K562 (cell line): Measurements from ENCODE around the gene PROM2. TPM values are rescaled to one million over a fixed set of nuclear protein-coding genes. Genes with fewer than 3 reads are reported as not detected.

Experiments
- ATAC-seq: fragments of 200-7000 bp; cut with Tn5 transposase; 3 replicates; pipeline ENCODE4 v1.9.1; 2020; ENCODE audit warnings: moderate library complexity
- BruUV-seq: library from RNA; stranded (reverse); fragments of 400-500 nt; replicated peaks from 2 replicates; lab custom pipeline; 2021; lab: Mats Ljungman, UMichigan
- CTCF ChIA-PET: fragments of 300-600 bp; formaldehyde crosslinking; extraction: SDS; loops from one replicate; lab custom pipeline; 2021; ENCODE audit warnings: low intra/inter-chr PET ratio; lab: Yijun Ruan, JAX
- POLR2A ChIA-PET: fragments of 300-600, 350-650 bp; sonication (Branson Sonifier 250); formaldehyde crosslinking; extraction: SDS; loops from one replicate; lab custom pipeline; 2021; ENCODE audit warnings: antibody characterized with exemption, inconsistent platforms; lab: Yijun Ruan, JAX
- DNase-seq, 4 experiments: peaks; one replicate each; pipeline versions ENCODE4 v3.0.0 to v3.0.0-alpha.2; 2011 to 2018; ENCODE audit warnings: low spot score in 3 of 4, mixed read lengths in 3 of 4; ENCODE audit errors: extremely low read depth in 1 of 4
- FAIRE-seq: peaks from 2 replicates; lab custom pipeline; 2011; peaks lifted over from hg19 to GRCh38; lab: Jason Lieb, UNC
- H2AFZ ChIP-seq: 2 replicates; pipeline ENCODE4 v1.6.0; 2011; ENCODE audit warnings: low read depth, low read length, control low read depth, inconsistent platforms
- H3K27ac ChIP-seq: fragments of 200-600 bp; 3 replicates; pipeline ENCODE4 v1.8.0; 2011; ENCODE audit warnings: low read depth, mild to moderate bottlenecking, control low read depth, inconsistent platforms, low read length, moderate library complexity, mixed read lengths; ENCODE audit errors: extremely low read depth
- H3K27me3 ChIP-seq, 2 experiments: fragments of 300-600 bp in 1 of 2; 2 replicates in 1 of 2; 3 replicates in 1 of 2; pipeline versions ENCODE4 v1.6.0 to v1.8.0; 2011; ENCODE audit warnings: inconsistent platforms in 2 of 2, low read length in 2 of 2, mild to moderate bottlenecking in 1 of 2, mixed read lengths in 1 of 2, moderate library complexity in 1 of 2; ENCODE audit not compliant: control insufficient read depth in 2 of 2, insufficient read depth in 2 of 2
- H3K36me3 ChIP-seq: fragments of 300-600 bp; 3 replicates; pipeline ENCODE4 v1.8.0; 2011; ENCODE audit warnings: mild to moderate bottlenecking, low read length, inconsistent platforms; ENCODE audit not compliant: control insufficient read depth, insufficient read depth
- H3K4me1 ChIP-seq, 2 experiments: fragments of 200-600 bp in 1 of 2; replicated peaks in 1 of 2; 2 replicates in 1 of 2; 3 replicates in 1 of 2; pipeline versions ENCODE4 v1.5.1 to v1.8.0; 2011; ENCODE audit warnings: inconsistent platforms in 2 of 2, low read length in 2 of 2, mild to moderate bottlenecking in 1 of 2, mixed read lengths in 1 of 2, moderate library complexity in 1 of 2; ENCODE audit not compliant: control insufficient read depth in 2 of 2, insufficient read depth in 2 of 2
- H3K4me2 ChIP-seq: 2 replicates; pipeline ENCODE4 v1.6.1; 2011; ENCODE audit warnings: low read length, control low read depth, inconsistent platforms, mixed read lengths; ENCODE audit not compliant: insufficient read depth
- H3K4me3 ChIP-seq: fragments of 200-600 bp; sonication (generic), shearing (Covaris generic); 2 replicates; pipeline ENCODE4 v1.5.1; 2016; ENCODE audit warnings: control low read depth, inconsistent platforms
- H3K79me2 ChIP-seq: fragments of 200-600 bp; 3 replicates; pipeline ENCODE4 v1.8.0; 2011; ENCODE audit warnings: low read length, inconsistent platforms; ENCODE audit not compliant: control insufficient read depth, insufficient read depth
- H3K9ac ChIP-seq, 2 experiments: 2 replicates each; pipeline versions ENCODE4 v1.6.0 to v1.6.1; 2011; ENCODE audit warnings: low read depth in 2 of 2, low read length in 2 of 2, control low read depth in 1 of 2, inconsistent platforms in 1 of 2, mild to moderate bottlenecking in 1 of 2, mixed read lengths in 1 of 2; ENCODE audit not compliant: insufficient read depth in 1 of 2
- H3K9me1 ChIP-seq: one replicate; pipeline ENCODE4 v1.6.0; 2011; ENCODE audit warnings: inconsistent platforms, mild to moderate bottlenecking, low read length, moderate library complexity; ENCODE audit not compliant: control insufficient read depth, insufficient read depth
- H3K9me3 ChIP-seq: replicated peaks from 2 replicates; pipeline ENCODE4 v1.5.1; 2011; ENCODE audit warnings: low read depth, low read length, inconsistent platforms; ENCODE audit not compliant: control insufficient read depth, insufficient read depth
- H4K20me1 ChIP-seq: replicated peaks from 2 replicates; pipeline ENCODE4 v1.6.1; 2011; ENCODE audit warnings: low read length, inconsistent platforms, mixed read lengths; ENCODE audit not compliant: control insufficient read depth, insufficient read depth
- EHMT2 ChIP-seq: fragments of 450-650 bp; IDR thresholded peaks from 2 replicates; pipeline ENCODE4 v1.6.1; 2018; ENCODE audit warnings: antibody characterized with exemption
- HDAC2 ChIP-seq: fragments of 450-650 bp; IDR thresholded peaks from 2 replicates; pipeline ENCODE4 v1.6.1; 2016; ENCODE audit warnings: mild to moderate bottlenecking
- HNRNPUL1 ChIP-seq: fragments of 200-400 bp; formaldehyde crosslinking; IDR thresholded peaks from 2 replicates; pipeline ENCODE4 v1.6.1; 2017; ENCODE audit warnings: low read length
- MAZ ChIP-seq, 2 experiments: fragments of 450-650 bp in 1 of 2; sonication (generic) in 1 of 2; formaldehyde crosslinking; IDR thresholded peaks in 1 of 2; conservative IDR thresholded peaks in 1 of 2; 2 replicates each; pipeline versions ENCODE4 v1.4.0 to v1.5.0; 2020; ENCODE audit warnings: mild to moderate bottlenecking in 1 of 2, missing genetic modification reagents in 1 of 2
- MECOM ChIP-seq: fragments of 250-450 bp; sonication (Bioruptor Pico); IDR thresholded peaks from 2 replicates; pipeline ENCODE4 v1.8.0; 2022; ENCODE audit warnings: inconsistent platforms
- NCOA4 ChIP-seq: fragments of 450-650 bp; IDR thresholded peaks from 2 replicates; pipeline ENCODE4 v1.6.1; 2018; ENCODE audit warnings: mild to moderate bottlenecking; ENCODE audit not compliant: partially characterized antibody
- RAD21 ChIP-seq, 2 experiments: fragments of 250-450 bp in 1 of 2; fragments of 450-650 bp in 1 of 2; sonication (Bioruptor Pico) in 1 of 2; formaldehyde crosslinking in 1 of 2; IDR thresholded peaks in 1 of 2; conservative IDR thresholded peaks in 1 of 2; 2 replicates each; pipeline versions ENCODE4 v1.4.0 to v1.8.0; 2020 to 2022; ENCODE audit warnings: mild to moderate bottlenecking in 2 of 2, moderate library complexity in 1 of 2
- SRF ChIP-seq, 2 experiments: fragments of 250-450, 450-650 bp in 1 of 2; sonication (Bioruptor Pico) in 1 of 2; sonication (generic) in 1 of 2; formaldehyde crosslinking; IDR thresholded peaks; 2 replicates each; pipeline versions ENCODE4 v1.5.0 to v1.5.1; 2020 to 2022; ENCODE audit warnings: mild to moderate bottlenecking in 1 of 2, missing genetic modification reagents in 1 of 2
- ZC3H11A ChIP-seq: IDR thresholded peaks from 2 replicates; pipeline ENCODE4 v1.6.1; 2012; ENCODE audit warnings: low read depth, low read length, improper control_type of control experiment
- ZC3H4 ChIP-seq: sonication (generic); formaldehyde crosslinking; IDR thresholded peaks from 2 replicates; pipeline ENCODE4 v1.9.0; 2021; ENCODE audit warnings: missing genetic modification reagents, borderline replicate concordance
- WGBS: fragments of 100-300 bp; shearing (Covaris generic); methylation state at CpG from one replicate; pipeline ENCODE4 v1.1.6; 2016; ENCODE audit warnings: low coverage, mixed read lengths; ENCODE audit not compliant: insufficient coverage; ENCODE audit errors: missing lambda C conversion rate; 5-methylcytosine and 5-hydroxymethylcytosine counted together
- in situ Hi-C: fragments of 300-500 bp; cut with MboI; formaldehyde crosslinking; loops from 4 replicates; pipeline ENCODE4 v1.15.0; 2018; ENCODE audit warnings: inconsistent platforms, mixed read lengths
- intact Hi-C: fragments of 100-400 bp; cut with micrococcal nuclease; formaldehyde crosslinking; loops from 2 replicates; pipeline ENCODE4 v1.14.2; 2022
- polyA plus RNA-seq, 8 experiments: library from polyadenylated mRNA; depleted of rRNA in 4 of 8; stranded (reverse) in 5 of 8; unstranded in 3 of 8; fragments of >200 nt; fragmentation: Nextera tagmentation in 2 of 8; fragmentation: Illumina TruSeq in 1 of 8; extraction: Ambion mirVana in 2 of 8; extraction: Trizol in 1 of 8; gene quantifications; 2 replicates each; pipeline versions ENCODE4 v1.2.1 to v1.2.3, GENCODE V29; 2011 to 2014; ENCODE audit warnings: inconsistent platforms in 1 of 8, missing spikeins in 1 of 8
- total RNA-seq, 7 experiments: library from RNA; depleted of rRNA in 6 of 7; stranded (reverse); fragments of >200 nt in 6 of 7; fragmentation: Illumina TruSeq in 2 of 7; extraction: Trizol in 2 of 7; gene quantifications; 2 replicates each; pipeline versions ENCODE4 v1.2.1 to v1.2.3, GENCODE V29; 2011 to 2021; ENCODE audit warnings: low replicate concordance in 1 of 7
- TF ChIP-seq, protein P1 (sequence below): fragments of 200-800 bp; sonication (Bioruptor generic); IDR thresholded peaks from 2 replicates; pipeline ENCODE4 v1.6.1; 2017; ENCODE audit warnings: missing genetic modification characterization, missing compliant biosample characterization
- TF ChIP-seq, protein P2 (sequence below): sonication (generic); IDR thresholded peaks from 2 replicates; pipeline ENCODE4 v1.6.1; 2016

PROM2 gene
- total and polyA plus RNA-seq, 9 of the 15 experiments (the other 6 are each of a cell fraction or from before 2014, with no cell fraction given): not detected

DNA sequence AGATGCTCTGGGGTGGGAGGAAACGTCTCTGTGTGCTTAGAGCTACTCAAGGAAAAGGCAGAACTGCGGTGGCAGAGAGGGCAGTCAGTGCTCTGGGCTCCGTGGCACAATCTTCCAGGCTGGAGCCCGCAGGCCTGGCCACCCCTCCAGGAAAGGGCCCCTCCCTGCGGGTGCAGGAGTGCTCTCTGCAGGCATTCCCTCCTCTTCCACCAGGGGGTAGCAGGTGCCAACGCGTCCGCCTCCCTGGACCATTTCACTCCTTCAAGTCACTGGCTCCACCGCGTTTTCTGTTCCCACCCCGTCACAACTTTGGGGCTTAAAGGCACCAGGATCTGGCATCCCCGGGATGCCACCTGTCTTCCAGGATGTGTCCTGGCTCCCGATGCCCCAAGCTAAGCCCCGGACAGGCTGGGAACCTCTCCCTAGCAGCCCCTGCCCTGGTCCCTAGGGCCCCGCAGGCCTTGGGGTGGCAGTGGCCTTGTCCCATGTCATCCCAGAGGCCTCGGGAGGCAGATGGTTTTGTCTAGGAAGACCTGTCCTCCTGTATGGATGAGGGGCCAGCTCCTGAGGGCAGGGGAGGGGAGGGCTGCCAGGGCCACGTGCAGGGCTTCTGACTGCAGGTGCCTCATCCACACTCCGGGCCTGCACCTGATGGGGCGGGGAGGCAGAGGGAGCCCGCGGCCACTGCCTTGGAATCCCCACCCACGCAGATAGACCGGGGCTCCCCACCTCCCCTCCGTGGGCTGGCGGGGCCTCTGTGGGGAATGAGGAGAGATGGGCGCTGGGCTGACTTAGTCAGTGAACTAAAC, 49.3 kb downstream of the PROM2 start (continued):
- TF ChIP-seq ZC3H4 (CRISPR knock-in tag) (no peak), SRF (CRISPR knock-in tag; IDR thresholded peaks at IDR 0.05) (peak in 1 of 2 experiments; percentile 81; a peak in 1 of 4 replicates), MAZ (CRISPR knock-in tag; conservative IDR thresholded peaks at IDR 0.05 in 1 of 2, IDR thresholded peaks at IDR 0.05 in 1 of 2) (peak in 1 of 2 experiments; percentile 53; a peak in 1 of 4 replicates), NCOA4 (no peak), RAD21 (CRISPR knock-in tag; conservative IDR thresholded peaks at IDR 0.05 in 1 of 2, IDR thresholded peaks at IDR 0.05 in 1 of 2) (peak in 1 of 2 experiments; percentile 47; a peak in 2 of 4 replicates)

DNA sequence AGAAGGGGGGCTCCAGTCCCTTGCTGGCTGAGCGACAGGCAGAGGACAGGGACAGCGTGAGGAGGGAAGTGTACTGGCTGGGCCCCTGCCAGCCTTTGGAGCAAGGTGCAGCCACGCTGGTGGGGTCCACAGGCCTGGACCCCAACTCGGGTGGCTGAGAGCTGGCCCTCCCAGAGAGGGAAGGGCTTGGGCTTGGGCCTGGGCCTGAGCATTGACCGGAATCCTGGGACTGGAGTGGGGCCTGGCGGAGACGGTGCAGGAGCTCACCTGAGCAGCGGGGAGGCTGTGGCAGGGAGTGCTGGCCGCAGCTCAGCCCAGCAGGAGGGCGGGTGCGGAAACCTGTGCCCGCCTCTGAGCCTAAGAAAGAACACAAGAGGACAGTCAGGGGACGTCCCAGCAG, 50.8 kb downstream of the PROM2 start:
- intact Hi-C loops (no loop called here), in situ Hi-C loops (no loop called here)
- no peaks in the 10 kb centered on the region for H3K79me2 ChIP-seq
- no peak overlapping the region for H3K27ac ChIP-seq
- 0 out of 2 replicates have a peak, but pooled peaks cover 3% of the 10 kb centered on the region for H4K20me1 ChIP-seq
- peaks cover 0 to 48% of the 10 kb centered on the region in 2 experiments; a peak in 3 of 5 replicates for H3K27me3 ChIP-seq
- ChIA-PET CTCF (no interaction called here), POLR2A (interaction anchor here (0.6 kb wide), 1 partner anchor 246 kb away, joined by 3 read pairs; no protein-coding TSS in a partner anchor)
- peaks cover 2% of the 10 kb centered on the region for H3K9me1 ChIP-seq
- WGBS: 36% methylated on average over 9 of the region's 13 CpGs
- peaks cover 0 to 9% of the 10 kb centered on the region in 2 experiments; a peak in 2 of 5 replicates for H3K4me1 ChIP-seq
- no peak overlapping the region for H2AFZ ChIP-seq
- H3K4me2 ChIP-seq: no peak overlapping the region
- FAIRE-seq: no peak
- no peaks in the 10 kb centered on the region; the same call in 1 of the 2 replicates for H3K9me3 ChIP-seq
- no TSS peak for BruUV-seq
- no peak overlapping the region for H3K4me3 ChIP-seq
- DNase-seq: no peak
- no peak overlapping the region for H3K9ac ChIP-seq
- no peak for ATAC-seq
- H3K36me3 ChIP-seq: no peaks in the 10 kb centered on the region
- TF ChIP-seq, protein P1, sequence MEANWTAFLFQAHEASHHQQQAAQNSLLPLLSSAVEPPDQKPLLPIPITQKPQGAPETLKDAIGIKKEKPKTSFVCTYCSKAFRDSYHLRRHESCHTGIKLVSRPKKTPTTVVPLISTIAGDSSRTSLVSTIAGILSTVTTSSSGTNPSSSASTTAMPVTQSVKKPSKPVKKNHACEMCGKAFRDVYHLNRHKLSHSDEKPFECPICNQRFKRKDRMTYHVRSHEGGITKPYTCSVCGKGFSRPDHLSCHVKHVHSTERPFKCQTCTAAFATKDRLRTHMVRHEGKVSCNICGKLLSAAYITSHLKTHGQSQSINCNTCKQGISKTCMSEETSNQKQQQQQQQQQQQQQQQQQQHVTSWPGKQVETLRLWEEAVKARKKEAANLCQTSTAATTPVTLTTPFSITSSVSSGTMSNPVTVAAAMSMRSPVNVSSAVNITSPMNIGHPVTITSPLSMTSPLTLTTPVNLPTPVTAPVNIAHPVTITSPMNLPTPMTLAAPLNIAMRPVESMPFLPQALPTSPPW (CRISPR knock-in tag): no peak
- TF ChIP-seq ZC3H11A (no peak), MECOM (CRISPR knock-in tag) (no peak), EHMT2 (no peak), HNRNPUL1 (no peak), HDAC2 (no peak)
- TF ChIP-seq, protein P2, sequence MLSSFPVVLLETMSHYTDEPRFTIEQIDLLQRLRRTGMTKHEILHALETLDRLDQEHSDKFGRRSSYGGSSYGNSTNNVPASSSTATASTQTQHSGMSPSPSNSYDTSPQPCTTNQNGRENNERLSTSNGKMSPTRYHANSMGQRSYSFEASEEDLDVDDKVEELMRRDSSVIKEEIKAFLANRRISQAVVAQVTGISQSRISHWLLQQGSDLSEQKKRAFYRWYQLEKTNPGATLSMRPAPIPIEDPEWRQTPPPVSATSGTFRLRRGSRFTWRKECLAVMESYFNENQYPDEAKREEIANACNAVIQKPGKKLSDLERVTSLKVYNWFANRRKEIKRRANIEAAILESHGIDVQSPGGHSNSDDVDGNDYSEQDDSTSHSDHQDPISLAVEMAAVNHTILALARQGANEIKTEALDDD: no peak
